Lung (tissue), 12 donors: ENCODE data around the gene FUS. TPM values are rescaled to one million over a fixed set of nuclear protein-coding genes. Genes with fewer than 3 reads are reported as not detected.

ENCODE experiments used
- ATAC-seq: fragments of 200-7000 bp; cut with Tn5 transposase; one replicate; pipeline ENCODE4 v1.9.1; 2020; ENCODE audit warnings: moderate number of reproducible peaks; ENCODE audit not compliant: insufficient read depth, low FRiP score
- DNase-seq, 3 donors: peaks; one replicate each; pipeline ENCODE4 v3.0.0-alpha.2; 2013 to 2017
- H3K27ac ChIP-seq, 2 donors: one replicate each; pipeline ENCODE4 v1.5.1; 2013; ENCODE audit warnings: mild to moderate bottlenecking in 2 of 2, moderate library complexity in 2 of 2, control low read depth in 1 of 2, inconsistent platforms in 1 of 2, low read depth in 1 of 2, low read length in 1 of 2
- H3K27me3 ChIP-seq, 3 donors: one replicate each; pipeline ENCODE4 v1.5.1; 2013; ENCODE audit warnings: low read length in 2 of 3; ENCODE audit not compliant: control insufficient read depth in 3 of 3, insufficient read depth in 3 of 3
- H3K36me3 ChIP-seq, 4 donors: one replicate each; pipeline ENCODE4 v1.5.1; 2013; ENCODE audit warnings: low read length in 4 of 4, mild to moderate bottlenecking in 1 of 4, moderate library complexity in 1 of 4; ENCODE audit not compliant: control insufficient read depth in 4 of 4, insufficient read depth in 4 of 4
- H3K4me1 ChIP-seq, 5 donors: one replicate each; pipeline ENCODE4 v1.5.1; 2013; ENCODE audit warnings: low read length in 5 of 5, mild to moderate bottlenecking in 2 of 5, moderate library complexity in 1 of 5; ENCODE audit not compliant: control insufficient read depth in 5 of 5, insufficient read depth in 5 of 5
- H3K4me3 ChIP-seq: one replicate; pipeline ENCODE4 v1.5.1; 2013; ENCODE audit warnings: mild to moderate bottlenecking, control low read depth, moderate library complexity
- H3K9ac ChIP-seq, 2 donors: one replicate each; pipeline ENCODE4 v1.5.1; 2013; ENCODE audit warnings: low read length in 2 of 2, control low read depth in 1 of 2; ENCODE audit not compliant: insufficient read depth in 1 of 2
- H3K9me3 ChIP-seq, 4 donors: one replicate each; pipeline ENCODE4 v1.5.1; 2013; ENCODE audit warnings: low read length in 3 of 4, mild to moderate bottlenecking in 1 of 4, moderate library complexity in 1 of 4; ENCODE audit not compliant: control insufficient read depth in 4 of 4, insufficient read depth in 3 of 4
- CTCF ChIP-seq: IDR thresholded peaks from 2 replicates; pipeline ENCODE4 v1.5.1; 2012; ENCODE audit warnings: mild to moderate bottlenecking; ENCODE audit errors: control extremely low read depth, extremely low read depth
- WGBS, 2 donors: extraction: QIAGEN DNeasy Blood & Tissue Kit; methylation state at CpG; one replicate each; pipeline ENCODE4 v1.1.7; 2013; 5-methylcytosine and 5-hydroxymethylcytosine counted together
- polyA plus RNA-seq, 2 donors: library from polyadenylated mRNA; stranded (reverse); fragments of 200-250 nt; gene quantifications; one replicate each; pipeline ENCODE4 v1.2.1, GENCODE V29; 2013
- total RNA-seq, 2 donors: library from RNA; depleted of rRNA in 1 of 2; stranded (reverse); fragments of >200 nt in 1 of 2; gene quantifications; one replicate each; pipeline ENCODE4 v1.2.1, GENCODE V29; 2014 to 2021
- donor health status: control.
- donor health status: control.
- donor health status: Bipolar disorder and iron deficiency.
- donor health status: healthy.
- donor health status: DM: yes; HTN: yes; CAD: no.

Gene FUS
- total and polyA plus RNA-seq, 4 donors, result 110 to 272 (median 242) TPM

- Histone ChIP-seq H3K27me3 (no peaks in the 10 kb centered on the region), H3K4me3 (peak overlapping the region; percentile 72), H3K9me3 (no peaks in the 10 kb centered on the region), H3K9ac (peak overlapping the region; percentile 63 to 96), H3K36me3 (peaks cover 10 to 19% (median 15%) of the 10 kb centered on the region in 4 donors), H3K27ac (peak overlapping the region; percentile 90 to 95), H3K4me1 (peaks cover 8 to 34% (median 11%) of the 10 kb centered on the region in 5 donors)
- WGBS, 2 donors, result 2% methylated on average over 27 of the region's 27 CpGs
- DNase-seq (no peak), ATAC-seq (no peak)
- TF ChIP-seq CTCF, result no peak
These were observed 656 bp upstream of the FUS start for GRCh38 chr16:31179219-31179746.

GRCh38 chr16:31181102-31181830 is 1.3 kb downstream of the FUS start:
- Histone ChIP-seq H3K9ac (peak overlapping the region; percentile 73 to 96), H3K27ac (peak overlapping the region; percentile 95 to 97), H3K4me3 (peak overlapping the region; percentile 82), H3K27me3 (no peaks in the 10 kb centered on the region), H3K36me3 (peaks cover 25 to 36% (median 31%) of the 10 kb centered on the region in 4 donors), H3K9me3 (no peaks in the 10 kb centered on the region), H3K4me1 (peaks cover 10 to 34% (median 11%) of the 10 kb centered on the region in 5 donors)
- TF ChIP-seq CTCF, result no peak
- DNase-seq, result peak in 2 of 3 donors; percentile 25 to 34
- no peak for ATAC-seq
- 4 to 5% methylated on average over 31 of the region's 31 CpGs for WGBS, 2 donors

GRCh38 chr16:31182391-31182790 is 2.5 kb downstream of the FUS start:
- H3K27me3 ChIP-seq, result no peaks in the 10 kb centered on the region
- TF ChIP-seq CTCF, result no peak
- peaks cover 8 to 34% (median 10%) of the 10 kb centered on the region in 5 donors for H3K4me1 ChIP-seq
- no peaks in the 10 kb centered on the region for H3K9me3 ChIP-seq
- no peak for ATAC-seq
- 34 to 44% methylated on average over 7 of the region's 7 CpGs for WGBS, 2 donors
- peak overlapping the region in 1 of 2 donors; percentile 34 for H3K27ac ChIP-seq
- peak overlapping the region in 1 of 2 donors; percentile 66 for H3K9ac ChIP-seq
- peaks cover 35 to 47% (median 41%) of the 10 kb centered on the region in 4 donors for H3K36me3 ChIP-seq
- H3K4me3 ChIP-seq, result no peak overlapping the region
- no peak for DNase-seq
